GM23338 (cell line): ENCODE data around the gene CACUL1. TPM values are rescaled to one million over a fixed set of nuclear protein-coding genes. Genes with fewer than 3 reads are reported as not detected.

Experiments
- ATAC-seq: fragments of 200-7000 bp; cut with Tn5 transposase; 3 replicates; pipeline ENCODE4 v1.9.1; 2020
- DNase-seq: peaks from one replicate; pipeline ENCODE4 v3.0.0-alpha.2; 2015; ENCODE audit warnings: low spot score
- H2AFZ ChIP-seq: fragments of 200-600 bp; sonication (generic); 2 replicates; pipeline ENCODE4 v1.8.0; 2016; ENCODE audit warnings: antibody characterized with exemption, mild to moderate bottlenecking, moderate library complexity
- H3F3A ChIP-seq: fragments of 200-600 bp; sonication (generic); replicated peaks from 2 replicates; pipeline ENCODE4 v1.8.0; 2017; ENCODE audit warnings: antibody characterized with exemption, mixed run types, low read depth
- H3K27ac ChIP-seq: fragments of 200-600 bp; sonication (generic); 2 replicates; pipeline ENCODE4 v1.6.1; 2016; ENCODE audit warnings: low read depth
- H3K27me3 ChIP-seq: fragments of 200-600 bp; sonication (generic); 2 replicates; pipeline ENCODE4 v1.8.0; 2016; ENCODE audit warnings: mild to moderate bottlenecking, mixed run types, moderate library complexity; ENCODE audit not compliant: insufficient read depth
- H3K36me3 ChIP-seq: fragments of 200-600 bp; sonication (generic); 2 replicates; pipeline ENCODE4 v1.8.0; 2016; ENCODE audit warnings: mild to moderate bottlenecking; ENCODE audit not compliant: insufficient read depth
- H3K4me1 ChIP-seq: fragments of 200-600 bp; sonication (generic); 2 replicates; pipeline ENCODE4 v1.8.0; 2016; ENCODE audit warnings: mild to moderate bottlenecking, moderate library complexity; ENCODE audit not compliant: insufficient read depth
- H3K4me2 ChIP-seq: fragments of 200-600 bp; sonication (generic); 2 replicates; pipeline ENCODE4 v1.7.1; 2017; ENCODE audit warnings: mixed run types
- H3K4me3 ChIP-seq: fragments of 200-600 bp; sonication (generic); 2 replicates; pipeline ENCODE4 v1.6.1; 2016; ENCODE audit warnings: mixed run types
- H3K79me2 ChIP-seq: fragments of 200-600 bp; sonication (generic); replicated peaks from 2 replicates; pipeline ENCODE4 v1.8.0; 2017; ENCODE audit warnings: mild to moderate bottlenecking; ENCODE audit not compliant: insufficient read depth
- H3K9me2 ChIP-seq: fragments of 200-600 bp; sonication (generic); 2 replicates; pipeline ENCODE4 v1.8.0; 2017; ENCODE audit not compliant: insufficient read depth
- H4K20me1 ChIP-seq: fragments of 200-600 bp; sonication (generic); replicated peaks from 2 replicates; pipeline ENCODE4 v1.8.0; 2017; ENCODE audit warnings: mild to moderate bottlenecking; ENCODE audit not compliant: insufficient read depth
- H3K27ac Mint-ChIP-seq: 2 replicates; pipeline ENCODE4 v1.8.0; 2020; ENCODE audit warnings: inconsistent platforms, mild to moderate bottlenecking, moderate library complexity, mixed read lengths
- H3K27me3 Mint-ChIP-seq: 3 replicates; pipeline ENCODE4 v1.8.0; 2022; ENCODE audit warnings: low read depth, mild to moderate bottlenecking, moderate library complexity, mixed read lengths, inconsistent platforms; ENCODE audit not compliant: insufficient read depth, poor library complexity
- H3K36me3 Mint-ChIP-seq: 3 replicates; pipeline ENCODE4 v1.8.0; 2021; ENCODE audit warnings: low read depth, mild to moderate bottlenecking, inconsistent platforms, moderate library complexity, mixed read lengths
- H3K4me1 Mint-ChIP-seq: 3 replicates; pipeline ENCODE4 v1.8.0; 2020; ENCODE audit warnings: mild to moderate bottlenecking, inconsistent platforms, mixed read lengths
- H3K4me3 Mint-ChIP-seq: 3 replicates; pipeline ENCODE4 v1.8.0; 2021; ENCODE audit warnings: moderate library complexity, mild to moderate bottlenecking, inconsistent platforms, mixed read lengths
- H3K9me3 Mint-ChIP-seq: 3 replicates; pipeline ENCODE4 v1.8.0; 2020; ENCODE audit warnings: moderate library complexity, mild to moderate bottlenecking, inconsistent platforms, mixed read lengths
- CREB1 ChIP-seq: fragments of 250-450 bp; sonication (Bioruptor Pico); IDR thresholded peaks from 2 replicates; pipeline ENCODE4 v1.5.0; 2020; ENCODE audit warnings: low read depth, mild to moderate bottlenecking, moderate library complexity
- CTCF ChIP-seq, 2 experiments: fragments of 200-600 bp in 1 of 2; sonication (generic) in 1 of 2; conservative IDR thresholded peaks; 2 replicates each; pipeline versions ENCODE4 v1.5.1 to v1.6.1; 2016 to 2017; ENCODE audit warnings: antibody characterized with exemption in 2 of 2, low read depth in 2 of 2, mild to moderate bottlenecking in 2 of 2, moderate library complexity in 1 of 2
- ETS1 ChIP-seq: IDR thresholded peaks from 2 replicates; pipeline ENCODE4 v1.6.1; 2016; ENCODE audit warnings: antibody characterized with exemption
- EZH2 ChIP-seq: fragments of 200-600 bp; sonication (generic); IDR thresholded peaks from one replicate; pipeline ENCODE4 v1.8.0; 2017; ENCODE audit warnings: antibody characterized with exemption, mild to moderate bottlenecking, low read depth; ENCODE audit not compliant: unreplicated experiment
- EZH2phosphoT487 ChIP-seq: fragments of 200-600 bp; sonication (generic); IDR thresholded peaks from one replicate; pipeline ENCODE4 v1.8.1; 2018; ENCODE audit warnings: antibody characterized with exemption; ENCODE audit not compliant: unreplicated experiment
- JUNB ChIP-seq: IDR thresholded peaks from one replicate; pipeline ENCODE4 v1.6.1; 2016; ENCODE audit warnings: antibody characterized with exemption; ENCODE audit not compliant: unreplicated experiment
- NANOG ChIP-seq: IDR thresholded peaks from 2 replicates; pipeline ENCODE4 v1.6.1; 2016; ENCODE audit warnings: antibody characterized with exemption, borderline replicate concordance
- POLR2AphosphoS5 ChIP-seq: IDR thresholded peaks from 2 replicates; pipeline ENCODE4 v1.6.1; 2016; ENCODE audit warnings: antibody characterized with exemption, low read depth
- REST ChIP-seq: IDR thresholded peaks from one replicate; pipeline ENCODE4 v1.6.1; 2018; ENCODE audit warnings: antibody characterized with exemption; ENCODE audit not compliant: unreplicated experiment
- STAT1 ChIP-seq: IDR thresholded peaks from one replicate; pipeline ENCODE4 v1.6.1; 2016; ENCODE audit warnings: antibody characterized with exemption; ENCODE audit not compliant: unreplicated experiment
- ZNF114 ChIP-seq: fragments of 250-450 bp; sonication (Bioruptor Pico); IDR thresholded peaks from 2 replicates; pipeline ENCODE4 v1.5.0; 2020; ENCODE audit warnings: mild to moderate bottlenecking, moderate library complexity
- ZNF331 ChIP-seq: fragments of 250-450 bp; sonication (Bioruptor Pico); IDR thresholded peaks from 2 replicates; pipeline ENCODE4 v1.5.0; 2020; ENCODE audit warnings: low read depth, mild to moderate bottlenecking, moderate library complexity
- ZNF462 ChIP-seq: fragments of 250-450 bp; sonication (Bioruptor Pico); IDR thresholded peaks from 2 replicates; pipeline ENCODE4 v1.5.0; 2020; ENCODE audit warnings: mild to moderate bottlenecking, moderate library complexity
- polyA plus RNA-seq: library from polyadenylated mRNA; unstranded; fragments of >200 nt; fragmentation: Nextera tagmentation; extraction: Ambion mirVana; gene quantifications from 2 replicates; pipeline ENCODE4 v1.2.1, GENCODE V29; 2016
- total RNA-seq: library from RNA; depleted of rRNA; stranded (reverse); fragments of >200 nt; shearing (Covaris generic); gene quantifications from 2 replicates; pipeline ENCODE4 v1.2.3, GENCODE V29; 2014

Gene CACUL1
- total and polyA plus RNA-seq, 2 experiments from 2014 or later, result 46.4 to 59.4 TPM

- H3F3A ChIP-seq, result no peaks in the 10 kb centered on the region
- peaks cover 9% of the 10 kb centered on the region for H3K27me3 Mint-ChIP-seq
- H3K79me2 ChIP-seq, result no peaks in the 10 kb centered on the region
- H3K4me1 ChIP-seq, result no peaks in the 10 kb centered on the region
- DNase-seq (no peak), ATAC-seq (no peak)
- TF ChIP-seq CTCF (conservative IDR thresholded peaks at IDR 0.05; ENCODE audit: low read depth in 2 of 2) (no peak), EZH2phosphoT487 (no peak), JUNB (no peak), NANOG (no peak), ZNF462 (CRISPR knock-in tag) (no peak), ZNF331 (CRISPR knock-in tag) (no peak), REST (no peak), STAT1 (no peak), EZH2 (no peak), ETS1 (no peak), ZNF114 (CRISPR knock-in tag) (no peak), POLR2AphosphoS5 (no peak), CREB1 (CRISPR knock-in tag) (no peak)
- no peak overlapping the region for H3K27ac Mint-ChIP-seq
- no peaks in the 10 kb centered on the region for H3K36me3 Mint-ChIP-seq
- no peak overlapping the region for H3K4me3 Mint-ChIP-seq
- no peak overlapping the region for H2AFZ ChIP-seq
- H3K4me2 ChIP-seq, result no peak overlapping the region
- H3K27ac ChIP-seq, result no peak overlapping the region
- no peak overlapping the region for H3K4me3 ChIP-seq
- H4K20me1 ChIP-seq, result no peaks in the 10 kb centered on the region; the same call in 1 of the 2 replicates
- H3K36me3 ChIP-seq, result no peaks in the 10 kb centered on the region
- H3K27me3 ChIP-seq, result no peaks in the 10 kb centered on the region
- peaks cover 5% of the 10 kb centered on the region; the same call in 2 of the 3 replicates for H3K9me3 Mint-ChIP-seq
- peaks cover 5% of the 10 kb centered on the region; the same call in 2 of the 3 replicates for H3K4me1 Mint-ChIP-seq
- no peaks in the 10 kb centered on the region for H3K9me2 ChIP-seq
These were observed 88.4 kb downstream of the CACUL1 start for GRCh38 chr10:118666350-118666749.
